HEK293 (cell line): ENCODE data around the gene CXCL17.

Experiments used
- CTCF ChIA-PET: fragments of 350-600 bp; formaldehyde crosslinking; extraction: SDS; loops from one replicate; lab custom pipeline; 2021; ENCODE audit warnings: antibody characterized with exemption; lab: Yijun Ruan, JAX
- POLR2A ChIA-PET: fragments of 300-600 bp; formaldehyde crosslinking; extraction: SDS; loops from one replicate; lab custom pipeline; 2020; ENCODE audit warnings: antibody characterized with exemption, inconsistent platforms; lab: Yijun Ruan, JAX
- H3K27ac ChIP-seq: fragments of 200-500 bp; sonication (Bioruptor generic); 2 replicates; pipeline ENCODE4 v1.5.1; 2014; ENCODE audit warnings: low read depth, low read length, control low read depth, inconsistent platforms; ENCODE audit errors: extremely low read depth
- H3K36me3 ChIP-seq, 2 experiments: fragments of 200-500 bp in 1 of 2; sonication (Bioruptor generic) in 1 of 2; 1 replicate in 1 of 2; 2 replicates in 1 of 2; pipeline ENCODE4 v1.5.1; 2014 to 2017; ENCODE audit warnings: inconsistent platforms in 2 of 2, low read length in 2 of 2; ENCODE audit not compliant: control insufficient read depth in 2 of 2, insufficient read depth in 1 of 2
- H3K4me1 ChIP-seq: fragments of 200-500 bp; sonication (Bioruptor generic); 2 replicates; pipeline ENCODE4 v1.5.1; 2014; ENCODE audit warnings: mild to moderate bottlenecking, low read length, inconsistent platforms; ENCODE audit not compliant: control insufficient read depth, insufficient read depth
- H3K4me3 ChIP-seq: 2 replicates; pipeline ENCODE4 v1.5.1; 2011; ENCODE audit warnings: low read depth, mild to moderate bottlenecking, control low read depth, low read length, moderate library complexity
- H3K9me3 ChIP-seq: fragments of 200-500 bp; sonication (Bioruptor generic); 2 replicates; pipeline ENCODE4 v1.5.1; 2014; ENCODE audit warnings: low read depth, low read length, inconsistent platforms; ENCODE audit not compliant: control insufficient read depth, insufficient read depth
- BCL11A ChIP-seq: fragments of 450-650 bp; formaldehyde crosslinking; IDR thresholded peaks from 2 replicates; pipeline ENCODE4 v1.5.1; 2016; ENCODE audit warnings: low read depth, missing biosample characterization, missing genetic modification characterization
- EGR2 ChIP-seq: fragments of 450-650 bp; formaldehyde crosslinking; IDR thresholded peaks from 2 replicates; pipeline ENCODE4 v1.5.1; 2016; ENCODE audit warnings: low read depth, missing biosample characterization, missing genetic modification characterization
- SCRT1 ChIP-seq: fragments of 450-650 bp; formaldehyde crosslinking; IDR thresholded peaks from 2 replicates; pipeline ENCODE4 v1.5.1; 2016; ENCODE audit warnings: missing biosample characterization, missing genetic modification characterization, borderline replicate concordance
- ZBTB26 ChIP-seq: fragments of 450-650 bp; formaldehyde crosslinking; optimal IDR thresholded peaks from 2 replicates; pipeline ENCODE3; 2016; ENCODE audit warnings: missing biosample characterization, mild to moderate bottlenecking, missing genetic modification characterization
- ZBTB49 ChIP-seq: fragments of 450-650 bp; formaldehyde crosslinking; IDR thresholded peaks from 2 replicates; pipeline ENCODE4 v1.5.1; 2016; ENCODE audit warnings: missing biosample characterization, missing genetic modification characterization, low read depth
- ZFHX2 ChIP-seq: fragments of 450-650 bp; formaldehyde crosslinking; conservative IDR thresholded peaks from 2 replicates; pipeline ENCODE4 v1.5.1; 2016; ENCODE audit warnings: missing biosample characterization, missing genetic modification characterization
- ZFP3 ChIP-seq: fragments of 450-650 bp; formaldehyde crosslinking; IDR thresholded peaks from 2 replicates; pipeline ENCODE4 v1.5.1; 2016; ENCODE audit warnings: low read depth, missing biosample characterization, missing genetic modification characterization
- ZFP69B ChIP-seq: fragments of 450-650 bp; formaldehyde crosslinking; IDR thresholded peaks from 2 replicates; pipeline ENCODE4 v1.5.1; 2016; ENCODE audit warnings: missing biosample characterization, missing genetic modification characterization
- ZNF394 ChIP-seq: fragments of 450-650 bp; formaldehyde crosslinking; IDR thresholded peaks from 2 replicates; pipeline ENCODE4 v1.5.1; 2016; ENCODE audit warnings: missing biosample characterization, missing genetic modification characterization, mild to moderate bottlenecking, moderate library complexity, borderline replicate concordance
- ZNF473 ChIP-seq: fragments of 450-650 bp; formaldehyde crosslinking; IDR thresholded peaks from 2 replicates; pipeline ENCODE4 v1.5.1; 2017; ENCODE audit warnings: missing biosample characterization, missing genetic modification characterization
- ZNF510 ChIP-seq: fragments of 450-650 bp; formaldehyde crosslinking; IDR thresholded peaks from 2 replicates; pipeline ENCODE4 v1.5.1; 2018; ENCODE audit warnings: mild to moderate bottlenecking, missing genetic modification characterization, missing biosample characterization; ENCODE audit not compliant: insufficient replicate concordance
- ZNF610 ChIP-seq: fragments of 450-650 bp; formaldehyde crosslinking; IDR thresholded peaks from 2 replicates; pipeline ENCODE4 v1.5.1; 2016; ENCODE audit warnings: missing biosample characterization, missing genetic modification characterization, borderline replicate concordance
- ZNF624 ChIP-seq: fragments of 450-650 bp; formaldehyde crosslinking; IDR thresholded peaks from 2 replicates; pipeline ENCODE4 v1.5.1; 2017; ENCODE audit warnings: missing biosample characterization, missing genetic modification characterization
- ZNF692 ChIP-seq: fragments of 450-650 bp; formaldehyde crosslinking; IDR thresholded peaks from 2 replicates; pipeline ENCODE4 v1.5.1; 2016; ENCODE audit warnings: missing biosample characterization, missing genetic modification characterization
- TF ChIP-seq, protein P1 (sequence below): fragments of 450-650 bp; formaldehyde crosslinking; IDR thresholded peaks from 2 replicates; pipeline ENCODE4 v1.5.1; 2016; ENCODE audit warnings: missing biosample characterization, missing genetic modification characterization
- TF ChIP-seq, protein P2 (sequence below): fragments of 450-650 bp; formaldehyde crosslinking; IDR thresholded peaks from 2 replicates; pipeline ENCODE4 v1.5.0; 2017; ENCODE audit warnings: missing biosample characterization, missing genetic modification characterization, borderline replicate concordance
- TF ChIP-seq, protein P3 (sequence below): fragments of 450-650 bp; formaldehyde crosslinking; IDR thresholded peaks from 2 replicates; pipeline ENCODE4 v1.5.1; 2016; ENCODE audit warnings: missing biosample characterization, missing genetic modification characterization

Gene CXCL17

GRCh38 chr19:42445948-42446347 is 3.2 kb upstream of the CXCL17 start (continued):
- TF ChIP-seq ZNF473 (tag by site-specific recombination) (no peak), ZNF624 (no peak), ZNF394 (tag by site-specific recombination) (no peak), BCL11A (no peak), ZBTB49 (tag by site-specific recombination) (no peak), ZNF610 (tag by site-specific recombination) (no peak), ZNF692 (tag by site-specific recombination) (no peak), ZBTB26 (tag by site-specific recombination) (no peak), SCRT1 (no peak), ZFP3 (tag by site-specific recombination) (no peak), ZNF510 (tag by site-specific recombination) (no peak)
- TF ChIP-seq, protein P1, sequence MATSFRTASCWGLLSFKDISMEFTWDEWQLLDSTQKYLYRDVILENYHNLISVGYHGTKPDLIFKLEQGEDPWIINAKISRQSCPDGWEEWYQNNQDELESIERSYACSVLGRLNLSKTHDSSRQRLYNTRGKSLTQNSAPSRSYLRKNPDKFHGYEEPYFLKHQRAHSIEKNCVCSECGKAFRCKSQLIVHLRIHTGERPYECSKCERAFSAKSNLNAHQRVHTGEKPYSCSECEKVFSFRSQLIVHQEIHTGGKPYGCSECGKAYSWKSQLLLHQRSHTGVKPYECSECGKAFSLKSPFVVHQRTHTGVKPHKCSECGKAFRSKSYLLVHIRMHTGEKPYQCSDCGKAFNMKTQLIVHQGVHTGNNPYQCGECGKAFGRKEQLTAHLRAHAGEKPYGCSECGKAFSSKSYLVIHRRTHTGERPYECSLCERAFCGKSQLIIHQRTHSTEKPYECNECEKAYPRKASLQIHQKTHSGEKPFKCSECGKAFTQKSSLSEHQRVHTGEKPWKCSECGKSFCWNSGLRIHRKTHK (tag by site-specific recombination) = no peak
- TF ChIP-seq, protein P2, sequence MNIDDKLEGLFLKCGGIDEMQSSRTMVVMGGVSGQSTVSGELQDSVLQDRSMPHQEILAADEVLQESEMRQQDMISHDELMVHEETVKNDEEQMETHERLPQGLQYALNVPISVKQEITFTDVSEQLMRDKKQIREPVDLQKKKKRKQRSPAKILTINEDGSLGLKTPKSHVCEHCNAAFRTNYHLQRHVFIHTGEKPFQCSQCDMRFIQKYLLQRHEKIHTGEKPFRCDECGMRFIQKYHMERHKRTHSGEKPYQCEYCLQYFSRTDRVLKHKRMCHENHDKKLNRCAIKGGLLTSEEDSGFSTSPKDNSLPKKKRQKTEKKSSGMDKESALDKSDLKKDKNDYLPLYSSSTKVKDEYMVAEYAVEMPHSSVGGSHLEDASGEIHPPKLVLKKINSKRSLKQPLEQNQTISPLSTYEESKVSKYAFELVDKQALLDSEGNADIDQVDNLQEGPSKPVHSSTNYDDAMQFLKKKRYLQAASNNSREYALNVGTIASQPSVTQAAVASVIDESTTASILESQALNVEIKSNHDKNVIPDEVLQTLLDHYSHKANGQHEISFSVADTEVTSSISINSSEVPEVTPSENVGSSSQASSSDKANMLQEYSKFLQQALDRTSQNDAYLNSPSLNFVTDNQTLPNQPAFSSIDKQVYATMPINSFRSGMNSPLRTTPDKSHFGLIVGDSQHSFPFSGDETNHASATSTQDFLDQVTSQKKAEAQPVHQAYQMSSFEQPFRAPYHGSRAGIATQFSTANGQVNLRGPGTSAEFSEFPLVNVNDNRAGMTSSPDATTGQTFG (tag by site-specific recombination) = no peak

DNA sequence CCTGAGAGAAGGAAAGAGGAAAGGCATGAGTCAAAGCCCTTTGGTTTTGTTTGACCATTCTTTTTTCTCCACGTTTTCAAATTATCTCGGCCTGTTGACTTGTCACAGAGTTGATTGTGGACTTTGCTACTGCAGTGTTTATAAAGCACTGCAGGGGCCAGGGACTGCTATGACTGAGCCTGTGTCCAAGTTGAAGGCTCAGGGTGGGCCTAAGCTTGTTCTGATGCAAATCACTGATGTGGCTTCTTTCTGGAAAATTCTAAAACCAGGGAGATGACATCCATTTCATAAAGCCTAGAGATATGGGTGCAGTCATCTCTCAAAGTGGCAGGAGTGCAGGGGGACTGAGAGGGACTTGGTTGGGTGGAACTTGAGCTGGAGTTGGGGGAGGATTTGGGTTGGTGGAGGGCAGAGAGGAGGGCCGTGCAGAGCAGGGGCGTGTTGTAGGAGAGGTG is 1.2 kb upstream of the CXCL17 start:
- H3K9me3 ChIP-seq = no peaks in the 10 kb centered on the region

More for the DNA sequence above, 1.2 kb upstream of the CXCL17 start:
- no peak overlapping the region for H3K4me3 ChIP-seq
- H3K4me1 ChIP-seq = peaks cover 6% of the 10 kb centered on the region
- TF ChIP-seq ZFHX2 (0 out of 2 replicates have a peak, but pooled peaks have one; percentile 15), EGR2 (peak; percentile 16; the same call in 1 of the 2 replicates), ZFP69B (tag by site-specific recombination) (no peak)
- TF ChIP-seq, protein P3, sequence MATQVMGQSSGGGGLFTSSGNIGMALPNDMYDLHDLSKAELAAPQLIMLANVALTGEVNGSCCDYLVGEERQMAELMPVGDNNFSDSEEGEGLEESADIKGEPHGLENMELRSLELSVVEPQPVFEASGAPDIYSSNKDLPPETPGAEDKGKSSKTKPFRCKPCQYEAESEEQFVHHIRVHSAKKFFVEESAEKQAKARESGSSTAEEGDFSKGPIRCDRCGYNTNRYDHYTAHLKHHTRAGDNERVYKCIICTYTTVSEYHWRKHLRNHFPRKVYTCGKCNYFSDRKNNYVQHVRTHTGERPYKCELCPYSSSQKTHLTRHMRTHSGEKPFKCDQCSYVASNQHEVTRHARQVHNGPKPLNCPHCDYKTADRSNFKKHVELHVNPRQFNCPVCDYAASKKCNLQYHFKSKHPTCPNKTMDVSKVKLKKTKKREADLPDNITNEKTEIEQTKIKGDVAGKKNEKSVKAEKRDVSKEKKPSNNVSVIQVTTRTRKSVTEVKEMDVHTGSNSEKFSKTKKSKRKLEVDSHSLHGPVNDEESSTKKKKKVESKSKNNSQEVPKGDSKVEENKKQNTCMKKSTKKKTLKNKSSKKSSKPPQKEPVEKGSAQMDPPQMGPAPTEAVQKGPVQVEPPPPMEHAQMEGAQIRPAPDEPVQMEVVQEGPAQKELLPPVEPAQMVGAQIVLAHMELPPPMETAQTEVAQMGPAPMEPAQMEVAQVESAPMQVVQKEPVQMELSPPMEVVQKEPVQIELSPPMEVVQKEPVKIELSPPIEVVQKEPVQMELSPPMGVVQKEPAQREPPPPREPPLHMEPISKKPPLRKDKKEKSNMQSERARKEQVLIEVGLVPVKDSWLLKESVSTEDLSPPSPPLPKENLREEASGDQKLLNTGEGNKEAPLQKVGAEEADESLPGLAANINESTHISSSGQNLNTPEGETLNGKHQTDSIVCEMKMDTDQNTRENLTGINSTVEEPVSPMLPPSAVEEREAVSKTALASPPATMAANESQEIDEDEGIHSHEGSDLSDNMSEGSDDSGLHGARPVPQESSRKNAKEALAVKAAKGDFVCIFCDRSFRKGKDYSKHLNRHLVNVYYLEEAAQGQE = no peak
- TF ChIP-seq, all 188 proteins: peak for 2
- CTCF ChIA-PET = interaction anchor here (0.7 to 1.7 kb wide), 7 partner anchors 9 to 153 kb away, joined by 3 to 5 read pairs (median 3); no protein-coding TSS in a partner anchor
- Histone ChIP-seq H3K27ac (0 out of 2 replicates have a peak overlapping the region, but pooled peaks have one; percentile 16), H3K36me3 (no peaks in the 10 kb centered on the region)
- POLR2A ChIA-PET = no interaction called here
